ENCODE results near the gene TPRX1.

DNA sequence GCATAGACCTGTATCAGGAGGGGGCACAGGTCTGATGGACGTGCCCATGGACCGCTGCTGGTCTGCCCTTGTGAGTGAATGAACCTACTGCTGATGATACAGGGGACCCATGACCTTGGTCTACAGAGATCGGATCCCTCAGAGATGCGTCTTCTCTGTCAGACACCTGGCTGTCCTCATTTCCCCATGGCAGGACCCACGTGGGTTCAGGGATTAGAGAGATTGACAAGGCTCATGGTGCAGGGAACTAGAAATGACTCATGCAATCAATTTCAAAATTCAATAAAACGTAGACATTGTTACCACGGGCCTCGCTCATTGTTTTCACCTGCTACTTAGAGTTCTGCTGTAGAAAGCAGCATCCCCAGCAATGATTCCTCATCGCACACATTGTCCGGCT, 962 bp upstream of the TPRX1 start:
- TF ChIP-seq, protein P1, sequence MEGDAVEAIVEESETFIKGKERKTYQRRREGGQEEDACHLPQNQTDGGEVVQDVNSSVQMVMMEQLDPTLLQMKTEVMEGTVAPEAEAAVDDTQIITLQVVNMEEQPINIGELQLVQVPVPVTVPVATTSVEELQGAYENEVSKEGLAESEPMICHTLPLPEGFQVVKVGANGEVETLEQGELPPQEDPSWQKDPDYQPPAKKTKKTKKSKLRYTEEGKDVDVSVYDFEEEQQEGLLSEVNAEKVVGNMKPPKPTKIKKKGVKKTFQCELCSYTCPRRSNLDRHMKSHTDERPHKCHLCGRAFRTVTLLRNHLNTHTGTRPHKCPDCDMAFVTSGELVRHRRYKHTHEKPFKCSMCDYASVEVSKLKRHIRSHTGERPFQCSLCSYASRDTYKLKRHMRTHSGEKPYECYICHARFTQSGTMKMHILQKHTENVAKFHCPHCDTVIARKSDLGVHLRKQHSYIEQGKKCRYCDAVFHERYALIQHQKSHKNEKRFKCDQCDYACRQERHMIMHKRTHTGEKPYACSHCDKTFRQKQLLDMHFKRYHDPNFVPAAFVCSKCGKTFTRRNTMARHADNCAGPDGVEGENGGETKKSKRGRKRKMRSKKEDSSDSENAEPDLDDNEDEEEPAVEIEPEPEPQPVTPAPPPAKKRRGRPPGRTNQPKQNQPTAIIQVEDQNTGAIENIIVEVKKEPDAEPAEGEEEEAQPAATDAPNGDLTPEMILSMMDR (IDR thresholded peaks at IDR 0.05): no peak
- TF ChIP-seq POLR2A (IDR thresholded peaks at IDR 0.05): no peak

All from testis (tissue), 2 donors.